ENCODE results near the gene C5orf58.

Gene C5orf58

GRCh38 chr5:170268153-170268689 is 35.4 kb downstream of the C5orf58 start:
- H3K36me3 Mint-ChIP-seq (ENCODE audit: low read depth) = no peaks in the 10 kb centered on the region
- H3K4me1 Mint-ChIP-seq = peaks cover 60% of the 10 kb centered on the region
- DNase-seq = no peak
- no peaks in the 10 kb centered on the region for H3K9me3 Mint-ChIP-seq
- no peak overlapping the region for H3K27ac Mint-ChIP-seq
- H3K27me3 Mint-ChIP-seq (ENCODE audit: low read depth, poor library complexity) = peaks cover 24% of the 10 kb centered on the region
- peak overlapping the region; percentile 0 for H3K4me3 Mint-ChIP-seq
- TF ChIP-seq CTCF (IDR thresholded peaks at IDR 0.05) = no peak

GRCh38 chr5:170268884-170269283 is 36.1 kb downstream of the C5orf58 start:
- H3K36me3 Mint-ChIP-seq (ENCODE audit: low read depth) = no peaks in the 10 kb centered on the region

GRCh38 chr5:170269579-170269978 is 36.8 kb downstream of the C5orf58 start:
- no peak overlapping the region for H3K27ac Mint-ChIP-seq
- H3K9me3 Mint-ChIP-seq = no peaks in the 10 kb centered on the region
- H3K36me3 Mint-ChIP-seq (ENCODE audit: low read depth) = no peaks in the 10 kb centered on the region
- no peak for TF ChIP-seq CTCF (IDR thresholded peaks at IDR 0.05)
- no peak for DNase-seq
- peaks cover 24% of the 10 kb centered on the region for H3K27me3 Mint-ChIP-seq (ENCODE audit: low read depth, poor library complexity)
- peaks cover 52% of the 10 kb centered on the region for H3K4me1 Mint-ChIP-seq
- H3K4me3 Mint-ChIP-seq = no peak overlapping the region

More at GRCh38 chr5:170268884-170269283, 36.1 kb downstream of the C5orf58 start:
- DNase-seq = no peak
- H3K27me3 Mint-ChIP-seq (ENCODE audit: low read depth, poor library complexity) = peaks cover 24% of the 10 kb centered on the region
- no peak overlapping the region for H3K4me3 Mint-ChIP-seq
- peaks cover 53% of the 10 kb centered on the region for H3K4me1 Mint-ChIP-seq
- H3K9me3 Mint-ChIP-seq = no peaks in the 10 kb centered on the region
- no peak for TF ChIP-seq CTCF (IDR thresholded peaks at IDR 0.05)
- no peak overlapping the region for H3K27ac Mint-ChIP-seq

GRCh38 chr5:170270293-170271069 is 37.7 kb downstream of the C5orf58 start:
- Mint-ChIP-seq H3K36me3 (ENCODE audit: low read depth) (no peaks in the 10 kb centered on the region), H3K9me3 (no peaks in the 10 kb centered on the region), H3K4me3 (no peak overlapping the region), H3K27me3 (ENCODE audit: low read depth, poor library complexity) (peaks cover 24% of the 10 kb centered on the region), H3K27ac (no peak overlapping the region), H3K4me1 (peaks cover 50% of the 10 kb centered on the region)
- no peak for DNase-seq
- no peak for TF ChIP-seq CTCF (IDR thresholded peaks at IDR 0.05)

- peaks cover 31% of the 10 kb centered on the region for H3K27me3 Mint-ChIP-seq (ENCODE audit: low read depth, poor library complexity)
- no peaks in the 10 kb centered on the region for H3K9me3 Mint-ChIP-seq
- H3K27ac Mint-ChIP-seq = peak overlapping the region; percentile 25
- H3K4me1 Mint-ChIP-seq = peaks cover 30% of the 10 kb centered on the region
- H3K4me3 Mint-ChIP-seq = no peak overlapping the region
- peak; percentile 31 for DNase-seq
- no peak for TF ChIP-seq CTCF (IDR thresholded peaks at IDR 0.05)
- no peaks in the 10 kb centered on the region for H3K36me3 Mint-ChIP-seq (ENCODE audit: low read depth)
Observed at GRCh38 chr5:170273968-170274710, 41.4 kb downstream of the C5orf58 start.
